Frontal cortex (tissue), 1 donor: ENCODE data around the gene STIMATE. TPM values are rescaled to one million over a fixed set of nuclear protein-coding genes. Genes with fewer than 3 reads are reported as not detected.

Experiments used
- small RNA-seq: library from RNA; depleted of rRNA; stranded (forward); fragments of <200 nt; gene quantifications from one replicate; pipeline ENCODE3, GENCODE V24; 2014
- total RNA-seq: library from RNA; depleted of rRNA; stranded (reverse); fragments of >200 nt; gene quantifications from one replicate; pipeline ENCODE4 v1.2.3, GENCODE V29; 2014

Gene STIMATE
- total RNA-seq, 1 donor from 2014 or later: 12.6 TPM

Small RNAs within 50 kb of the gene (small RNA-seq; reads per million reads assigned to genes)
- gene MIR8064: not detected
- gene MUSTN1: not detected

Other genes with a start within 250 kb of the STIMATE start
- 181 TPM for gene PBRM1, start 211.6 kb downstream of the STIMATE start, total RNA-seq
- 70.1 TPM for gene GNL3, start 211.5 kb downstream of the STIMATE start, total RNA-seq
- 57.9 TPM for gene GLT8D1, start 191.8 kb downstream of the STIMATE start, total RNA-seq
- gene SPCS1, start 191.4 kb downstream of the STIMATE start, total RNA-seq: 39.9 TPM
- gene NEK4, start 126.6 kb downstream of the STIMATE start, total RNA-seq: 53.4 TPM
- not detected for gene ITIH1, start 119.9 kb downstream of the STIMATE start, total RNA-seq
- gene ITIH3, start 102.8 kb downstream of the STIMATE start, total RNA-seq: not detected
- gene ITIH4, start 66.9 kb downstream of the STIMATE start, total RNA-seq: 6.1 TPM
- gene MUSTN1, start 62.5 kb downstream of the STIMATE start, total RNA-seq: not detected
- gene SFMBT1, start 148.5 kb upstream of the STIMATE start, total RNA-seq: 22.8 TPM
- gene RFT1, start 232.9 kb upstream of the STIMATE start, total RNA-seq: 6.1 TPM